Measurements from ENCODE around the gene PVRIG. TPM values are rescaled to one million over a fixed set of nuclear protein-coding genes. Genes with fewer than 3 reads are reported as not detected.
A peak's percentile ranks its signal among the peaks of the same experiment; 100 is the strongest.

PVRIG gene
- polyA plus RNA-seq, 1 donor from 2014 or later, result 0.16 TPM

GRCh38 chr7:100175296-100175935 is 44.3 kb upstream of the PVRIG start:
- H3K9me2 ChIP-seq (ENCODE audit: insufficient read depth, low read length), result no peaks in the 10 kb centered on the region
- H3K79me2 ChIP-seq (replicated peaks; ENCODE audit: insufficient read depth, low read length), result peaks cover 22% of the 10 kb centered on the region
- H3F3A ChIP-seq (ENCODE audit: insufficient read depth, low read length, poor library complexity, severe bottlenecking), result no peaks in the 10 kb centered on the region
- TF ChIP-seq TAF1 (IDR thresholded peaks at IDR 0.05; ENCODE audit: low read depth), result no peak
- no peak for TF ChIP-seq EZH2 (IDR thresholded peaks at IDR 0.05; ENCODE audit: borderline replicate concordance, insufficient read depth, low read length, poor library complexity, severe bottlenecking)
- TF ChIP-seq, protein P1, sequence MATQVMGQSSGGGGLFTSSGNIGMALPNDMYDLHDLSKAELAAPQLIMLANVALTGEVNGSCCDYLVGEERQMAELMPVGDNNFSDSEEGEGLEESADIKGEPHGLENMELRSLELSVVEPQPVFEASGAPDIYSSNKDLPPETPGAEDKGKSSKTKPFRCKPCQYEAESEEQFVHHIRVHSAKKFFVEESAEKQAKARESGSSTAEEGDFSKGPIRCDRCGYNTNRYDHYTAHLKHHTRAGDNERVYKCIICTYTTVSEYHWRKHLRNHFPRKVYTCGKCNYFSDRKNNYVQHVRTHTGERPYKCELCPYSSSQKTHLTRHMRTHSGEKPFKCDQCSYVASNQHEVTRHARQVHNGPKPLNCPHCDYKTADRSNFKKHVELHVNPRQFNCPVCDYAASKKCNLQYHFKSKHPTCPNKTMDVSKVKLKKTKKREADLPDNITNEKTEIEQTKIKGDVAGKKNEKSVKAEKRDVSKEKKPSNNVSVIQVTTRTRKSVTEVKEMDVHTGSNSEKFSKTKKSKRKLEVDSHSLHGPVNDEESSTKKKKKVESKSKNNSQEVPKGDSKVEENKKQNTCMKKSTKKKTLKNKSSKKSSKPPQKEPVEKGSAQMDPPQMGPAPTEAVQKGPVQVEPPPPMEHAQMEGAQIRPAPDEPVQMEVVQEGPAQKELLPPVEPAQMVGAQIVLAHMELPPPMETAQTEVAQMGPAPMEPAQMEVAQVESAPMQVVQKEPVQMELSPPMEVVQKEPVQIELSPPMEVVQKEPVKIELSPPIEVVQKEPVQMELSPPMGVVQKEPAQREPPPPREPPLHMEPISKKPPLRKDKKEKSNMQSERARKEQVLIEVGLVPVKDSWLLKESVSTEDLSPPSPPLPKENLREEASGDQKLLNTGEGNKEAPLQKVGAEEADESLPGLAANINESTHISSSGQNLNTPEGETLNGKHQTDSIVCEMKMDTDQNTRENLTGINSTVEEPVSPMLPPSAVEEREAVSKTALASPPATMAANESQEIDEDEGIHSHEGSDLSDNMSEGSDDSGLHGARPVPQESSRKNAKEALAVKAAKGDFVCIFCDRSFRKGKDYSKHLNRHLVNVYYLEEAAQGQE (IDR thresholded peaks at IDR 0.05; ENCODE audit: borderline replicate concordance), result no peak
- TF ChIP-seq RAD21 (conservative IDR thresholded peaks at IDR 0.05), result no peak
- no peak for TF ChIP-seq CTCF (IDR thresholded peaks at IDR 0.05; ENCODE audit: poor library complexity, severe bottlenecking)
- no peak for TF ChIP-seq POLR2AphosphoS5 (IDR thresholded peaks at IDR 0.05)
- no peak for TF ChIP-seq SMC3 (conservative IDR thresholded peaks at IDR 0.05; ENCODE audit: poor library complexity)
- no peaks in the 10 kb centered on the region for H3K36me3 ChIP-seq (ENCODE audit: insufficient read depth, low read length)
- H3K4me2 ChIP-seq (ENCODE audit: low read length), result peak overlapping the region; percentile 73
- H3K4me3 ChIP-seq (ENCODE audit: low read length), result peak overlapping the region; percentile 88
- no peaks in the 10 kb centered on the region for H3K9me3 ChIP-seq (ENCODE audit: low read length)
- H3K9ac ChIP-seq (ENCODE audit: low read length), result peak overlapping the region; percentile 99
- no peaks in the 10 kb centered on the region for H3K27me3 ChIP-seq (ENCODE audit: insufficient read depth, low read depth, low read length)
- no peak overlapping the region for H2AFZ ChIP-seq (ENCODE audit: low read depth, low read length)
- no peak overlapping the region for H3K27ac ChIP-seq (ENCODE audit: low read length)
- no peaks in the 10 kb centered on the region for H4K20me1 ChIP-seq (ENCODE audit: insufficient read depth)

DNA sequence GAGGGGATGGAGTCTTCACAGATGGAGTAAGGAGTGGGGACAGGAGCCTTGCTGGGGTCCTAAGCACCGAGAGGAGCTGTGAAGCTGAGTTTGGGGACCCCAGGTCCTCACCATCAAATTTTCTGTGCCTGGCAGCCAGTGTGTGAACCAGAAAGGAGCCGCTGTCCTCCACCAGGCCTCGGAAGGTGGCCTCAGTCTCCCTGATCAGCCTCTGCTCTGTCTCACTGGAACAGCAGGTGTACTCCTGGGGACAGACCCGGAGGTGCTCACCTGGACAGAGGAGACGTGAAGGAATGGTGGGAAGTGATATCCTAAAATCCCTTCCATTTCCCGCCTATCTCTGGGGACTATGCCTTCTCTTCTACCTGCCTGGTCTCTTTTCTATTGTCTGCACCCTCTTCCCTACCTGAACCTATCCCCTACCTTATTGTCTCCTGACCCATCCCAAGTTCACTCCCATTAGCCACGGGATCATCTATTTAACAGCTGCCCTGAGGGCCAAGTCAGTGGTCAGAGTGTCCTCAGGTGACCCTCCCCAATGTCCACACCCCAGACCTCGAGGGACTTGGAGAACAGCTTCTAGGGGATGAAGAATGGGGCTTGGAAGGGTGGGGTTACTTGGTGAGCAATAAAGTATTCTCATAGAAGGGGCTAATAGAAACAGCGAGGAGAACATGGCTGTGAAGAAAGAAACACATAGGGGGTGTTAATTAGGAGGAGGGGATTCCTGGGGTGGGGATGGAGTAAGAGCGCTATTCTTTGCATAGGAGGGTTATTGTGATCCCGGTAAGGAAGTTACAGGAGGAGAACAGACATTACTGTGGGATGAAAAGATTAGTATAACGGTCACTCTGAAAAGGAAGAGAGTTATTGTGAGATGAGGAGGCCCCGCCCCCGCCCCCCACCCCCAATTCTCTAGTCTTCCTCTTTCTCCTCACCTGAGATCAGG is 43.4 kb upstream of the PVRIG start:
- Histone ChIP-seq H3K4me2 (ENCODE audit: low read length) (peak overlapping the region; percentile 100), H3K9me3 (ENCODE audit: low read length) (no peaks in the 10 kb centered on the region), H2AFZ (ENCODE audit: low read depth, low read length) (peak overlapping the region; percentile 44), H3K36me3 (ENCODE audit: insufficient read depth, low read length) (no peaks in the 10 kb centered on the region), H4K20me1 (ENCODE audit: insufficient read depth) (no peaks in the 10 kb centered on the region), H3K79me2 (replicated peaks; ENCODE audit: insufficient read depth, low read length) (peaks cover 22% of the 10 kb centered on the region), H3F3A (ENCODE audit: insufficient read depth, low read length, poor library complexity, severe bottlenecking) (no peaks in the 10 kb centered on the region), H3K27me3 (ENCODE audit: insufficient read depth, low read depth, low read length) (no peaks in the 10 kb centered on the region), H3K9me2 (ENCODE audit: insufficient read depth, low read length) (no peaks in the 10 kb centered on the region), H3K9ac (ENCODE audit: low read length) (peak overlapping the region; percentile 99), H3K27ac (ENCODE audit: low read length) (peak overlapping the region; percentile 88), H3K4me3 (ENCODE audit: low read length) (peak overlapping the region; percentile 88)
- TF ChIP-seq EP300 (conservative IDR thresholded peaks at IDR 0.05; ENCODE audit: poor library complexity, severe bottlenecking), result no peak
- no peak for TF ChIP-seq SMC3 (conservative IDR thresholded peaks at IDR 0.05; ENCODE audit: poor library complexity)
- TF ChIP-seq, protein P1 (IDR thresholded peaks at IDR 0.05; ENCODE audit: borderline replicate concordance), result no peak
- no peak for TF ChIP-seq CTCF (IDR thresholded peaks at IDR 0.05; ENCODE audit: poor library complexity, severe bottlenecking)
- no peak for TF ChIP-seq TAF1 (IDR thresholded peaks at IDR 0.05; ENCODE audit: low read depth)
- TF ChIP-seq MXI1 (conservative IDR thresholded peaks at IDR 0.05; ENCODE audit: poor library complexity, severe bottlenecking), result no peak
- no peak for TF ChIP-seq EZH2 (IDR thresholded peaks at IDR 0.05; ENCODE audit: borderline replicate concordance, insufficient read depth, low read length, poor library complexity, severe bottlenecking)
- no peak for TF ChIP-seq RAD21 (conservative IDR thresholded peaks at IDR 0.05)
- no peak for TF ChIP-seq POLR2AphosphoS5 (IDR thresholded peaks at IDR 0.05)

Data from neural cell (in vitro differentiated cells).